C4-2B (cell line): ENCODE measurements around the gene RNF144A.

Experiments
- ZFX ChIP-seq: fragments of 450-650 bp; IDR thresholded peaks from 2 replicates; pipeline ENCODE4 v1.6.1; 2017
- TF ChIP-seq, protein P1 (sequence below): fragments of 450-650 bp; conservative IDR thresholded peaks from 2 replicates; pipeline ENCODE4 v1.5.1; 2017; ENCODE audit warnings: mild to moderate bottlenecking

- TF ChIP-seq, protein P1, sequence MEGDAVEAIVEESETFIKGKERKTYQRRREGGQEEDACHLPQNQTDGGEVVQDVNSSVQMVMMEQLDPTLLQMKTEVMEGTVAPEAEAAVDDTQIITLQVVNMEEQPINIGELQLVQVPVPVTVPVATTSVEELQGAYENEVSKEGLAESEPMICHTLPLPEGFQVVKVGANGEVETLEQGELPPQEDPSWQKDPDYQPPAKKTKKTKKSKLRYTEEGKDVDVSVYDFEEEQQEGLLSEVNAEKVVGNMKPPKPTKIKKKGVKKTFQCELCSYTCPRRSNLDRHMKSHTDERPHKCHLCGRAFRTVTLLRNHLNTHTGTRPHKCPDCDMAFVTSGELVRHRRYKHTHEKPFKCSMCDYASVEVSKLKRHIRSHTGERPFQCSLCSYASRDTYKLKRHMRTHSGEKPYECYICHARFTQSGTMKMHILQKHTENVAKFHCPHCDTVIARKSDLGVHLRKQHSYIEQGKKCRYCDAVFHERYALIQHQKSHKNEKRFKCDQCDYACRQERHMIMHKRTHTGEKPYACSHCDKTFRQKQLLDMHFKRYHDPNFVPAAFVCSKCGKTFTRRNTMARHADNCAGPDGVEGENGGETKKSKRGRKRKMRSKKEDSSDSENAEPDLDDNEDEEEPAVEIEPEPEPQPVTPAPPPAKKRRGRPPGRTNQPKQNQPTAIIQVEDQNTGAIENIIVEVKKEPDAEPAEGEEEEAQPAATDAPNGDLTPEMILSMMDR: no peak
- no peak for TF ChIP-seq ZFX
Observed at GRCh38 chr2:6945821-6946220, 28.6 kb downstream of the RNF144A start.
